Measurements from ENCODE around the gene OTP. TPM values are rescaled to one million over a fixed set of nuclear protein-coding genes. Genes with fewer than 3 reads are reported as not detected.

The OTP gene
- total RNA-seq, 1 experiment from 2014 or later, result 0.11 TPM

GRCh38 chr5:77641397-77641943, 3.0 kb upstream of the OTP start:
- ChIA-PET CTCF (no interaction called here), POLR2A (no interaction called here)
- Mint-ChIP-seq H3K4me3 (ENCODE audit: unreplicated experiment) (peak overlapping the region; percentile 82), H3K9me3 (ENCODE audit: unreplicated experiment) (no peaks in the 10 kb centered on the region), H3K27me3 (ENCODE audit: insufficient read depth, unreplicated experiment) (peaks cover 44% of the 10 kb centered on the region), H3K4me1 (ENCODE audit: low read depth, unreplicated experiment) (peaks cover 25% of the 10 kb centered on the region), H3K36me3 (ENCODE audit: insufficient read depth, unreplicated experiment) (no peaks in the 10 kb centered on the region), H3K27ac (ENCODE audit: unreplicated experiment) (no peak overlapping the region)
- Histone ChIP-seq H3K36me3 (ENCODE audit: control insufficient read depth, insufficient read depth, low read length) (no peaks in the 10 kb centered on the region), H3K4me3 (ENCODE audit: low read depth, low read length) (no peak overlapping the region), H3K27me3 (replicated peaks; ENCODE audit: control insufficient read depth, insufficient read depth, low read length) (no peaks in the 10 kb centered on the region; the same call in 1 of the 2 replicates), H3K9me3 (no peaks in the 10 kb centered on the region), H3K4me1 (peaks cover 10% of the 10 kb centered on the region; the same call in 1 of the 2 replicates)
- no peak for TF ChIP-seq CTCF (IDR thresholded peaks at IDR 0.05; ENCODE audit: insufficient read depth in 1 of 2, low read depth in 1 of 2, low read length in 1 of 2, severe bottlenecking in 1 of 2, unreplicated experiment in 1 of 2)
- intact Hi-C loops (cut with micrococcal nuclease; ENCODE audit: unreplicated experiment), result loop anchor here (5.0 kb wide), 1 partner anchor 366 kb away; no protein-coding TSS in a partner anchor
- no TSS peak for BruUV-seq (replicated peaks)
- no peak for DNase-seq

- peaks cover 10% of the 10 kb centered on the region; the same call in 1 of the 2 replicates for H3K4me1 ChIP-seq
- Mint-ChIP-seq H3K9me3 (ENCODE audit: unreplicated experiment) (no peaks in the 10 kb centered on the region), H3K27me3 (ENCODE audit: insufficient read depth, unreplicated experiment) (peaks cover 41% of the 10 kb centered on the region), H3K27ac (ENCODE audit: unreplicated experiment) (no peak overlapping the region), H3K36me3 (ENCODE audit: insufficient read depth, unreplicated experiment) (no peaks in the 10 kb centered on the region), H3K4me3 (ENCODE audit: unreplicated experiment) (peak overlapping the region; percentile 82), H3K4me1 (ENCODE audit: low read depth, unreplicated experiment) (peaks cover 25% of the 10 kb centered on the region)
- intact Hi-C loops (cut with micrococcal nuclease; ENCODE audit: unreplicated experiment), result loop anchor here (5.0 kb wide), 1 partner anchor 367 kb away; no protein-coding TSS in a partner anchor
- H3K4me3 ChIP-seq (ENCODE audit: low read depth, low read length), result peak overlapping the region; percentile 23
- no peaks in the 10 kb centered on the region for H3K36me3 ChIP-seq (ENCODE audit: control insufficient read depth, insufficient read depth, low read length)
- no peak for DNase-seq
- H3K27me3 ChIP-seq (replicated peaks; ENCODE audit: control insufficient read depth, insufficient read depth, low read length), result no peaks in the 10 kb centered on the region; the same call in 1 of the 2 replicates
- no peaks in the 10 kb centered on the region for H3K9me3 ChIP-seq
- no TSS peak for BruUV-seq (replicated peaks)
- ChIA-PET CTCF (no interaction called here), POLR2A (no interaction called here)
- TF ChIP-seq CTCF (IDR thresholded peaks at IDR 0.05; ENCODE audit: insufficient read depth in 1 of 2, low read depth in 1 of 2, low read length in 1 of 2, severe bottlenecking in 1 of 2, unreplicated experiment in 1 of 2), result no peak
Observed at GRCh38 chr5:77640589-77641396, 2.3 kb upstream of the OTP start.

GRCh38 chr5:77638763-77639671, 504 bp upstream of the OTP start:
- intact Hi-C loops (cut with micrococcal nuclease; ENCODE audit: unreplicated experiment), result no loop called here
- Histone ChIP-seq H3K9me3 (no peaks in the 10 kb centered on the region), H3K36me3 (ENCODE audit: control insufficient read depth, insufficient read depth, low read length) (no peaks in the 10 kb centered on the region), H3K4me1 (peaks cover 3% of the 10 kb centered on the region; the same call in 1 of the 2 replicates), H3K27me3 (replicated peaks; ENCODE audit: control insufficient read depth, insufficient read depth, low read length) (no peaks in the 10 kb centered on the region; the same call in 1 of the 2 replicates), H3K4me3 (ENCODE audit: low read depth, low read length) (no peak overlapping the region)
- H3K9me3 Mint-ChIP-seq (ENCODE audit: unreplicated experiment), result no peaks in the 10 kb centered on the region
- peaks cover 17% of the 10 kb centered on the region for H3K4me1 Mint-ChIP-seq (ENCODE audit: low read depth, unreplicated experiment)
- DNase-seq, result no peak
- BruUV-seq (replicated peaks), result no TSS peak
- CTCF ChIA-PET, result interaction anchor here (0.7 kb wide), 1 partner anchor 9 kb away, joined by 3 read pairs; no protein-coding TSS in a partner anchor
- no peak for TF ChIP-seq CTCF (IDR thresholded peaks at IDR 0.05; ENCODE audit: insufficient read depth in 1 of 2, low read depth in 1 of 2, low read length in 1 of 2, severe bottlenecking in 1 of 2, unreplicated experiment in 1 of 2)
- H3K27ac Mint-ChIP-seq (ENCODE audit: unreplicated experiment), result no peak overlapping the region
- H3K36me3 Mint-ChIP-seq (ENCODE audit: insufficient read depth, unreplicated experiment), result no peaks in the 10 kb centered on the region
- POLR2A ChIA-PET, result no interaction called here
- H3K4me3 Mint-ChIP-seq (ENCODE audit: unreplicated experiment), result no peak overlapping the region
- peaks cover 36% of the 10 kb centered on the region for H3K27me3 Mint-ChIP-seq (ENCODE audit: insufficient read depth, unreplicated experiment)
